ENCODE measurements around the gene DENND1C.
A peak's percentile ranks its signal among the peaks of the same experiment; 100 is the strongest.
"Not testable (repeated sequence)": the region's sequence is repeated elsewhere in the genome, so short reads cannot be mapped to it uniquely, and the experiment has no call there.

The DENND1C gene

DNA sequence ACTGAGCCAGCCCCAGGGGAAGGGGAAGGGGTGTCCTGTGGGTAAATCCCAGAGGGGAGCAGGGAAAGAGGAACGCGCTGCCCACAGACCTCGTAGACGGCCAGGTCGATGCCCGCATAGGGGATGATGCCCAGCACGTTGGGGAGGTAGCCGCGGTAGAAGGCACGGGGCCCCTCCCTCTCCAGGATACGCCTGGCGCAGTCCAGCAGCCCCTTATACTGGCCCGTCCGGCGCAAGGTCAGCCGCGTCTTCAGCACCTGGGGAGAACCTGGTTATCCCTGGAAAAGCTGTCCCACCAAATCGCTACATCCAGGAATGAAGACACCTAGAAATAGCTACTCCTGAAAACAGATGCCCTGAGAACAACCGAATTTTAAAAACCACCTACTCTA lies 29.4 kb downstream of the DENND1C start:
- DNase-seq, result no peak

DNA sequence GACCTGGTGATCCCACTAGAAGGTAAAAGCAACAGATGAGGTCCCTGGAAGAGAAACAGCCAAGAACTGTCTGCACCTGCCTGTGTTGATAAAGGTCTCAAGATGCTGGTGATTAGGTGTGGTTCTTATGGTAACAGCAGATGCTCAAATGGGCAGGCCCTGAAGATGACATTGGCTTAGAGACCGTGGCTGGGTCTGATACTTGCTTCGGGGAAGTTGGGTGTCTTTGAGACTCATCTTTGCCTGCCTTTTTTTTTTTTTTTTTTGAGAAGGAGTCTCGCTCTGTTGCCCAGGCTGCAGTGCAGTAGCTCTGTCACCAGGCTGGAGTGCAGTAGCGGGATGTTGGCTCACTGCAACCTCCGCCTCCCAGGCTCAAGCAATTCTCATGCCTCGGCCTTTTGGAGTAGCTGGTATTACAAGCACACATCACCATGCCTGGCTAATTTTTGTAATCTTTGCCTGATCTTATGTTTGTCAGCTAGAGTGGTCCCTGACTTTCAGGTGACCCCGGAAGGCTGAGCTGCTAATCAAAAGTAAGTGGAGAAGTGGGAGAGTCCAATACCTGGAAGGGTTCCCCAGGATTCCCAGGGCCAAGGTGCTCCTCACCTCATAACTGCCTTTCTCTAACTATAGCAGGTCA lies 29.9 kb downstream of the DENND1C start:
- no peak for DNase-seq

DNA sequence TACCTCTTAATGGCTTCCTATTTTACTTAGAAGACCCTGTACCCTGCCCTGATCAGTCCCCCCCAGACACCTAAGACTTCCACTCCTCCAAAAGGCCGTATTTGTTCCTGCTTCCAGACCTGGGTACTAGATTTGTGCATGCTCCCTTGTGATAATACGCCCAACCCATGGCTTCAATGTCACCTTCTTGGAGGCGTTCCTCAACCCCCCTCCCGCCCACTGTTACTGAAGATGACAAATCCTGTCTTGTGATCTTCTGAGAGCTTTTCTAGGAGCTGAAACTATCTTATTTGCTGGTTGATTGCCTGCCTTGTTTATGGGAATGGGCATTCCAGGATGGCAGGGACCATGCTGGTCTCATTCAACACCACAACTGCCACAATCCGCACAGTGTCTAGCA lies 31.4 kb downstream of the DENND1C start:
- DNase-seq, result no peak

- no peak for DNase-seq
Observed at GRCh38 chr19:6448045-6448444, 33.5 kb downstream of the DENND1C start.

DNA sequence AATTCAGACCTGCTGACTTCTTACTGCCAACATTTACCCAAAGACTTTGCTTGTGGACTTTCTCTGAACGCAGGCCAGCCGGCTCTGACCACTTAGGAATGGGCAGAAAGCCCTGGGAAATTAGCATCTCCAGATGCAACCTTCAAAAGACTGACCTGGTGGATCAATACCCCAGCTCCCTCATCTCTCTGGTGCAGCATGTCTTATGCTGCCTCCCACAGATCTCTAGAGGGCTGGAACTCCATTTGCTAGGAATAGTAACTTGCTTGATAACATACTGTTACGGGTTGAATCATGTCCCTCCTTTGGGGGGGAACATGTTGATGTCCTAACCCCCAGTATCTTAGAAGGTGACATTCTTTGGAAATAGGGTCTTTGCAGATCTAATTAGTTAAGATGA lies 35.1 kb downstream of the DENND1C start:
- DNase-seq, result no peak

- no peak for DNase-seq
Observed at GRCh38 chr19:6443986-6444385, 37.6 kb downstream of the DENND1C start.

DNA sequence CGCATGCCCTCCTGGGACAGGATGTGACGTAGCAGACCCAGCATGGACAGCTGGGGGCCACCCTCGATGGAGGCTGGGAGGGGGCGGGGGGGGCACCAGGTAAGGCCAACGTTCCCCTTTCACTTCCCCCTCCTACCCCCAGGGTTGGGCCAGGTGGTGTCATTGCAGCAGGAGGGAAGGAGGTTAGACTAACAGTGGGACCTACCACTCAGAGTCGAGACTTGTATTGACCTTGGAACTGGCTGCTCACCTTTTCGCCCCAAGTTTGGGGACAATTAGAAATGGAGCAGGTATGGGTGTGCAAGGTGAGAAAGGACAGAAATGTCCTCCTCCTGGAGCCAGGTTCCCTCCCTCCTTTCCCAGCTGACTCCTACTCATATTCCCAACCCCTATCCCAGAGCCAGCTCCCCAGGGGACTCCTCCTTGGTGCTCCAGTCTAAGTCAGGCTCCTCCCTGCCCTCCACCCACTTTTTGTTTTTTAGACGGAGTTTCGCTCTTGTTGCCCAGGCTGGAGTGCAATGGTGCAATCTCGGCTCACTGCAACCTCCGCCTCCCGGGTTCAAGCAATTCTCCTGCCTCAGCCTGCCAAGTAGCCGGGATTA lies 39.4 kb downstream of the DENND1C start:
- no peak for DNase-seq

DNA sequence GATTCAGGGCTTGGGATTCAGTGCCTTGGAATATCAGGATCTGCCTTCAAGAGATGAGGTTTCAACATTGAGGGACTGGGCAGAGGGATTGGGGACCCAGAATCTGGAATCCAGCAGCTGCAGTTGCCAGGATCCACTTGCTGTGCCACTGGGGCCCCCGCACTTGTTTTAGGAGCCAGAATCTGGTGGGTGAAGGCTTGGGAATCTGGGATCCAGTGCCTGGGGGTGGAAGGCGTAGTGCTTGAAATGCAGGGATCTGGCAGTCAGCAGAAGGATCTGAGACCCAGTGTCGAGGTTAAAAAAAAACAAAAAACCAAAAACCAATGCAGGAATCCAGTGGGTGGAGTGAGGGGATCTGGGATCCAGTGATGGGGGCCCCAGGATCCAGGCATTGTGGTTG lies 40.7 kb downstream of the DENND1C start:
- DNase-seq, result no peak

- no peak for DNase-seq
Observed at GRCh38 chr19:6439743-6440142, 41.8 kb downstream of the DENND1C start.

DNA sequence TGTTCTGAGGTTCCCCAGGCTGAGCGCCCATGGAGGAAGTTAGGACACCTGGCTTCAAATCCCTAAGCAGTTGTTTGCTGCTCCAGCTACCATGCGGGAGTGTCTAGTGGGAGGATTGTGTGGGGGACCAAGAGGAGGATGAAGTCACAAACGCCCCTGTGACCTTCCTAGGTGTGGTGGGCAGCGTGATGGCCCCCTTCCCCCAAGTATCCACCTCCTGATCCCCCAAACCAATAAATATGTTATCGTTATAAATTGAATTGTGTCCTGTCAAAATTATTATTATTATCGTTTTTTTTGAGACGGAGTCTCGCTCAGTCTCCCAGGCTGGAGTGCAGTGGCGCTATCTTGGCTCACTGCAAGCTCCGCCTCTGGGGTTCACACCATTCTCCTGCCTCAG lies 47.9 kb downstream of the DENND1C start, which contains the start of gene SLC25A41:
Gene SLC25A41 (minus strand): TSS at position 101 of the 400 bp plus-strand sequence. CDS start 70 bp downstream, at position 31.
- DNase-seq, result no peak

- no peak for DNase-seq
Observed at GRCh38 chr19:6433165-6433564, 48.4 kb downstream of the DENND1C start.

DNA sequence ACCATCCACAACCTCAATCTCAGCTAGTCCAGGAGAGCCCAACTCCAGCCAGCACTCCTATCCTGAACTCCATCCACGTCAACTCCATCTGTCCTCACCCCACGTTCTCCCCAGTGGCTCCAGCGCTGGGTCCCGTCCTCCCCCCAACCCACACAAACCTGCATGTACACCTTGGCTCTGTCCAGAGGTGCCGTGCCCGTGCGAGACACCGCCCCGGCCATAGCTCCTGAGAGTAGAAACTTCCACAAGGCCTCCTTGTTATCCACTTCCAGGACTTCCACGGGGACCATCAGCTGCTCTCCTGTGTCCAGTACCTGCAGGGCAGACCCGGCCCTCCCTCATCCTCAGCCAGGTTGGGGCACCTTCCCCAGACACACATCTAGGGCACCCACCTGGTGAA lies 49.7 kb downstream of the DENND1C start:
- no peak for DNase-seq

DNA sequence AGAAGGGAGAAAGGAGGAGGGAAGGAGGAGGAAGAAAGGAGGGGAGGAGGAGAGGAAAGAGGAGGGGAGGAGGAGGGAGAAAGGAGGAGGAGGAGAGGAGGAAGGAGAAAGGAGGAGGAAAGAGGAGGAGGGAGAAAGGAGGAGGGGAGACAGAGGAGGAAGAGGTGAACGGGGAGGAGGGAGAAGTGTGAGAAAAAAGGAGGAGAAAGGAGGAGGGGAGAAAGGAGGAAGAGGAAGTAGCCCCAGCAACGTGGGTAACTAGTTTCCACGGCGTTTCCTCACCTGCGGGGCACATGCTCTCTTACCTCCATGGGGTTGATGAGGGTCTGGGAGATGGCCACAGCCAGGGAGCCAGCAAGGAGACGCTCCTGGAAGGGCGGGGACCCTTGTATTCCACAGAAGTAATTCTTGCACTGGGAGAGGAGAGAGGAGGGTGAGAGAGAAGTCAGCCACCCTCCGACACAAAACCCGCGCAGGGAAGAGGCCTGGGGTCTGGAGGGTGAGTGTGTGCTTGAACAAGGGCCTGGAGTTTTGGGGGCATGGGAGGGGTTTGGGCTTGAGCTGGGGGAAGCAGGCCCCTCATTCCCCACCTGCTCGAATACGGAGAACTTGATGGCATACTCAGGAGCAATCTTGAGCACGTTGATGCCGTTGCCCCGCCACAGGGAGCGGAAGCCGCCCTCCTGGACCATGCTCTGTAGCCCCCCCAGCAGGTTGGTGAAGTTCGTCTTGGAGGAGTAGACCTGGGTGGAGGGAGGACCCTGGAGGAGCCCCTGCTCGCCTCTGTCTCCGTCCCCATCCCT lies 52.0 kb downstream of the DENND1C start:
- DNase-seq, result no peak

- not testable (repeated sequence) for DNase-seq
Observed at GRCh38 chr19:6428692-6429418, 52.7 kb downstream of the DENND1C start.

DNA sequence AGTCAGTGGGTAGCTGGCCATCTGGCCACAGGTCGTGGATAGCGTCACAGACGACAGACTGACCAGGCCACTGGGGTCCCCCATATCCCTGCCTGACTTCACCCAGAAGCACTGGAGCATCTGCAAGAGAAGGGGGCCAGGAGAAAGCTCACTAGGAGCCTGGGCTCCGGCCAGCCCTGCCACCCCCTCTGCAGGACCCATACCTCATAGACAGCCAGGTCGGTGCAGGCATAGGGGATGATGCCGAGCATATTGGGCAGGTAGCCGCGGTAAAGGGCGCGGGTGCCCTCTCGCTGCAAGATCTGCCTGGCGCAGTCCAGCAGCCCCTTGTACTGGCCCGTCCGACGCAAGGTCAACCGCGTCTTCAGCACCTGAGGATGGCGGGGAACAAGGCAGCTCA lies 54.5 kb downstream of the DENND1C start:
- no peak for DNase-seq

GRCh38 chr19:6425732-6426620 lies 55.6 kb downstream of the DENND1C start:
- no peak for DNase-seq

- DNase-seq, result peak; percentile 94 to 98 (median 95)
Observed at GRCh38 chr19:6424939-6425731, 56.5 kb downstream of the DENND1C start.

GRCh38 chr19:6424195-6424938 lies 57.2 kb downstream of the DENND1C start, which contains the start of gene KHSRP:
Gene KHSRP, minus strand, starts transcription at chr19:6424811. Its CDS starts 110 bp downstream, at chr19:6424701.
- DNase-seq, result no peak

DNA sequence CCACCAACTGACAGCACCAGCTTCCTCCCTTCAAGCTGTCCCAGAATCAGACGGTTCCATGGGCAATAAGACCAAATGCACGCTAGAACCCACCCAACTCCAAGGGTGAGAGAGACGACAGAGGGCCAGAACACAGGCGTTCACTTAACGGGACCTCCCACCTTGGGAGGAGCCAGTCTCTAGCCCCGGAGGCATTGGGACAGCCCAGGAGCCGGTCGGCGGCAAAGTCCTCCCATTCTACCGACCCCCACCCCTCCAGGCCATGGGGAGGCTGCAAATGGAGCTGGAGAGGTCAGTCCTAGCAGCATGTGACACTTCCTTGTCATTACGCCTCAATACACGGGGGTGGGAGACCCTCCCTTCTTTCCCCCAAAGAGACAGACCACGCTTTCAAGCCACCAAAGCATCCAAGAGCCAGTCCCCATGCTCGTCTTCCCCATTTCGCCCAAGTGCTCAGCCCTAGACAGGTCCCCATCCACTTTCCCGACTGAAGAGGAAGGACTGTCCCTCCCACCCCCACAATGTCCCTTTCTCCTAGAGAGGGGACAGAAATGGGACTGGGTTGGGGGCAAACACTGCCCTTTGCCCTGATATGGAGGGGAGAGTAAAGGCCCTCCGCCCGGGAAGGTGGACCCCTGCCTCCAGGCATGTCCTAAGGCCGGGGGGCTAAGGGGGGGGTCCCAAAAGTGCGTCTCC lies 57.9 kb downstream of the DENND1C start:
- no peak for DNase-seq

All from activated naive CD4-positive, alpha-beta T cell (primary cell).